ENCODE measurements around the gene ARHGEF16.

Gene ARHGEF16

GRCh38 chr1:3463013-3463385 lies 8.5 kb downstream of the ARHGEF16 start:
- TF ChIP-seq CTCF (conservative IDR thresholded peaks at IDR 0.05) = no peak
- no peak overlapping the region for H3K27ac ChIP-seq

GRCh38 chr1:3463408-3463863 lies 9.0 kb downstream of the ARHGEF16 start:
- H3K27ac ChIP-seq = no peak overlapping the region
- no peak for TF ChIP-seq CTCF (conservative IDR thresholded peaks at IDR 0.05)

GRCh38 chr1:3463891-3464648 lies 9.6 kb downstream of the ARHGEF16 start:
- H3K27ac ChIP-seq = no peak overlapping the region
- no peak for TF ChIP-seq CTCF (conservative IDR thresholded peaks at IDR 0.05)

- H3K27ac ChIP-seq = no peak overlapping the region
- TF ChIP-seq CTCF (conservative IDR thresholded peaks at IDR 0.05) = no peak
These were observed 10.2 kb downstream of the ARHGEF16 start for GRCh38 chr1:3464649-3465025.

- H3K27ac ChIP-seq = no peak overlapping the region
- no peak for TF ChIP-seq CTCF (conservative IDR thresholded peaks at IDR 0.05)
These were observed 10.8 kb downstream of the ARHGEF16 start for GRCh38 chr1:3465091-3465934.

- TF ChIP-seq CTCF (conservative IDR thresholded peaks at IDR 0.05) = no peak
- no peak overlapping the region for H3K27ac ChIP-seq
These were observed 11.5 kb downstream of the ARHGEF16 start for GRCh38 chr1:3465935-3466321.

- no peak overlapping the region for H3K27ac ChIP-seq
- no peak for TF ChIP-seq CTCF (conservative IDR thresholded peaks at IDR 0.05)
These were observed 12.1 kb downstream of the ARHGEF16 start for GRCh38 chr1:3466366-3467075.
